NCI-H748 treated with DMSO at 0.1 percent for 48 hours (cell line): ENCODE results near the gene FRMD5.
"Not testable (repeated sequence)": the region's sequence is repeated elsewhere in the genome, so short reads cannot be mapped to it uniquely, and the experiment has no call there.

Experiments used
- DNase-seq: peaks from one replicate; lab custom pipeline; 2025; lab: John Stamatoyannopoulos, UW

Gene FRMD5

GRCh38 chr15:43889042-43889441 lies 306.0 kb downstream of the FRMD5 start:
- no peak for DNase-seq

- DNase-seq: no peak
These were observed 307.2 kb downstream of the FRMD5 start for GRCh38 chr15:43887901-43888300.

GRCh38 chr15:43886558-43886957 lies 308.5 kb downstream of the FRMD5 start:
- no peak for DNase-seq

GRCh38 chr15:43883571-43883970 lies 311.5 kb downstream of the FRMD5 start:
- no peak for DNase-seq

GRCh38 chr15:43881944-43882343 lies 313.1 kb downstream of the FRMD5 start:
- DNase-seq: no peak

GRCh38 chr15:43881245-43881644 lies 313.8 kb downstream of the FRMD5 start:
- no peak for DNase-seq

- no peak for DNase-seq
These were observed 314.5 kb downstream of the FRMD5 start for GRCh38 chr15:43880406-43881194.

- DNase-seq: no peak
These were observed 315.4 kb downstream of the FRMD5 start for GRCh38 chr15:43879386-43880355.

GRCh38 chr15:43878446-43878845 lies 316.6 kb downstream of the FRMD5 start:
- no peak for DNase-seq

GRCh38 chr15:43877371-43877770 lies 317.7 kb downstream of the FRMD5 start:
- no peak for DNase-seq

- no peak for DNase-seq
These were observed 318.2 kb downstream of the FRMD5 start for GRCh38 chr15:43876872-43877271.

GRCh38 chr15:43873651-43874050 lies 321.4 kb downstream of the FRMD5 start:
- no peak for DNase-seq

GRCh38 chr15:43872416-43873020 lies 322.6 kb downstream of the FRMD5 start:
- peak; percentile 1 for DNase-seq

GRCh38 chr15:43871835-43872234 lies 323.2 kb downstream of the FRMD5 start:
- no peak for DNase-seq

- DNase-seq: no peak
These were observed 326.7 kb downstream of the FRMD5 start for GRCh38 chr15:43868406-43868805.

- DNase-seq: no peak
These were observed 328.0 kb downstream of the FRMD5 start for GRCh38 chr15:43867096-43867495.

GRCh38 chr15:43866636-43867035 lies 328.4 kb downstream of the FRMD5 start:
- DNase-seq: not testable (repeated sequence)

GRCh38 chr15:43859546-43859945 lies 335.5 kb downstream of the FRMD5 start:
- DNase-seq: no peak

GRCh38 chr15:43854801-43855200 lies 340.3 kb downstream of the FRMD5 start:
- DNase-seq: no peak

- no peak for DNase-seq
These were observed 342.5 kb downstream of the FRMD5 start for GRCh38 chr15:43852607-43853006.

GRCh38 chr15:43851251-43851650 lies 343.8 kb downstream of the FRMD5 start:
- no peak for DNase-seq

GRCh38 chr15:43845421-43845820 lies 349.6 kb downstream of the FRMD5 start:
- no peak for DNase-seq
